Stomach (tissue), 9 donors: ENCODE measurements around the gene WNK2. TPM values are rescaled to one million over a fixed set of nuclear protein-coding genes. Genes with fewer than 3 reads are reported as not detected.

ENCODE experiments used
- DNase-seq, 2 donors: peaks; one replicate each; pipeline versions ENCODE4 v3.0.0 to v3.0.0-alpha.2; 2013 to 2019
- H3K27ac ChIP-seq, 5 donors: fragments of 200-600 bp in 4 of 5; sonication (generic) in 4 of 5; one replicate each; pipeline ENCODE4 v1.5.1; 2013 to 2019; ENCODE audit warnings: mild to moderate bottlenecking in 1 of 5, moderate library complexity in 1 of 5
- H3K27me3 ChIP-seq, 3 donors: fragments of 200-600 bp; sonication (generic); one replicate each; pipeline ENCODE4 v1.5.1; 2017 to 2019; ENCODE audit warnings: mixed run types in 1 of 3
- H3K36me3 ChIP-seq, 4 donors: fragments of 200-600 bp; sonication (generic); 1 replicate in 3 of 4; 2 replicates in 1 of 4; pipeline ENCODE4 v1.5.1; 2016 to 2019
- H3K4me1 ChIP-seq, 4 donors: fragments of 200-600 bp; sonication (generic); one replicate each; pipeline ENCODE4 v1.5.1; 2016 to 2019
- H3K4me3 ChIP-seq, 4 donors: fragments of 200-600 bp; sonication (generic) in 3 of 4; one replicate each; pipeline ENCODE4 v1.5.1; 2016 to 2019; ENCODE audit warnings: mild to moderate bottlenecking in 1 of 4
- H3K9me3 ChIP-seq, 4 donors: fragments of 200-600 bp; sonication (generic); one replicate each; pipeline ENCODE4 v1.5.1; 2016 to 2019
- EP300 ChIP-seq: sonication (generic); formaldehyde crosslinking; IDR thresholded peaks from one replicate; pipeline ENCODE4 v1.6.1; 2017; ENCODE audit warnings: antibody characterized with exemption
- POLR2A ChIP-seq, 4 donors: fragments of 450-650 bp; IDR thresholded peaks; one replicate each; pipeline ENCODE4 v1.6.1; 2016; ENCODE audit warnings: antibody characterized with exemption in 4 of 4, control low read depth in 2 of 4, mild to moderate bottlenecking in 1 of 4, moderate library complexity in 1 of 4
- POLR2AphosphoS5 ChIP-seq, 3 donors: sonication (generic); formaldehyde crosslinking; IDR thresholded peaks; one replicate each; pipeline ENCODE4 v1.6.1; 2016; ENCODE audit warnings: antibody characterized with exemption in 3 of 3
- whole genome bisulfite sequencing, 5 donors: extraction: QIAGEN DNeasy Blood & Tissue Kit in 3 of 5; methylation state at CpG; one replicate each; pipeline versions ENCODE4 v1.1.5 to v1.1.7; 2013 to 2018; 5-methylcytosine and 5-hydroxymethylcytosine counted together
- intact Hi-C: fragments of 100-400 bp; cut with DNase I; formaldehyde crosslinking; loops from one replicate; pipeline ENCODE4 v1.15.1; 2023; ENCODE audit warnings: low total_unique reads
- polyA plus RNA-seq, 3 donors: library from polyadenylated mRNA; stranded (reverse); fragments of 200-250 nt; gene quantifications; one replicate each; pipeline ENCODE4 v1.2.3, GENCODE V29; 2013
- total RNA-seq, 5 donors: library from RNA; depleted of rRNA; stranded (reverse); fragments of >200 nt; gene quantifications; one replicate each; pipeline versions ENCODE4 v1.1.0 to v1.2.3, GENCODE V29; 2014 to 2016
- TF ChIP-seq, protein P1 (sequence below), 7 experiments: fragments of 450-650 bp in 4 of 7; fragments of 200-600 bp in 3 of 7; sonication (generic) in 3 of 7; IDR thresholded peaks; one replicate each; pipeline ENCODE4 v1.5.1; 2016 to 2019; ENCODE audit warnings: antibody characterized with exemption in 7 of 7, control low read depth in 2 of 7, mild to moderate bottlenecking in 1 of 7
- donor health status: healthy with polysubstance abuse.
- donor health status: Bipolar disorder and iron deficiency.
- donor health status: healthy.

WNK2 gene
- total and polyA plus RNA-seq, 8 donors = 1.2 to 700 (median 15.9) TPM

DNA sequence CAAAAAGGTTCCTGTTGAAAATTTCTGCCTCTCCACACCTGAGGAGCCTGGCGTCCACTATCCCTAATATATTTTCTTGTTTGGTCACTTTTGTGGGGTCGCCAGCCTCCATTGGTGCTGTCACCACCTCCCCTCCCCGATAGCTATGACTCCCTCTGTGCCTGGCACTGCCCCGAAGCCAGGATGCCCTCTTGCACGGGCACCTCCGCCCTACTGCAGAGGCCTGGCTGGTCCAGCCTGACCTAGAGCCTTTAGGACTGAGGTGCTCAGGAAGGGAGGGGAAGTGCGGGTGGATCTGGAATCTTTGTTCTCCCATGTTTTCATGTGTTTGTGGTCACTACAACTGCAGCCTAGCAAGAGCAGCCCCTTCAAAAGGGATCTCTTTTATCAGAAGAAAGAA is 62.6 kb downstream of the WNK2 start:
- Histone ChIP-seq H3K36me3 (peaks cover 0 to 24% (median 0%) of the 10 kb centered on the region in 4 donors), H3K9me3 (no peaks in the 10 kb centered on the region), H3K4me3 (no peak overlapping the region), H3K4me1 (peaks cover 7 to 20% (median 12%) of the 10 kb centered on the region in 4 donors), H3K27ac (no peak overlapping the region), H3K27me3 (no peaks in the 10 kb centered on the region)
- DNase-seq = no peak
- 78 to 90% (median 87%) methylated on average over 7 of the region's 7 CpGs for WGBS, 5 donors
- no peak for TF ChIP-seq POLR2AphosphoS5 (IDR thresholded peaks at IDR 0.05)
- TF ChIP-seq POLR2A (IDR thresholded peaks at IDR 0.05) = no peak
- TF ChIP-seq, protein P1, sequence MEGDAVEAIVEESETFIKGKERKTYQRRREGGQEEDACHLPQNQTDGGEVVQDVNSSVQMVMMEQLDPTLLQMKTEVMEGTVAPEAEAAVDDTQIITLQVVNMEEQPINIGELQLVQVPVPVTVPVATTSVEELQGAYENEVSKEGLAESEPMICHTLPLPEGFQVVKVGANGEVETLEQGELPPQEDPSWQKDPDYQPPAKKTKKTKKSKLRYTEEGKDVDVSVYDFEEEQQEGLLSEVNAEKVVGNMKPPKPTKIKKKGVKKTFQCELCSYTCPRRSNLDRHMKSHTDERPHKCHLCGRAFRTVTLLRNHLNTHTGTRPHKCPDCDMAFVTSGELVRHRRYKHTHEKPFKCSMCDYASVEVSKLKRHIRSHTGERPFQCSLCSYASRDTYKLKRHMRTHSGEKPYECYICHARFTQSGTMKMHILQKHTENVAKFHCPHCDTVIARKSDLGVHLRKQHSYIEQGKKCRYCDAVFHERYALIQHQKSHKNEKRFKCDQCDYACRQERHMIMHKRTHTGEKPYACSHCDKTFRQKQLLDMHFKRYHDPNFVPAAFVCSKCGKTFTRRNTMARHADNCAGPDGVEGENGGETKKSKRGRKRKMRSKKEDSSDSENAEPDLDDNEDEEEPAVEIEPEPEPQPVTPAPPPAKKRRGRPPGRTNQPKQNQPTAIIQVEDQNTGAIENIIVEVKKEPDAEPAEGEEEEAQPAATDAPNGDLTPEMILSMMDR (IDR thresholded peaks at IDR 0.05) = no peak
- no peak for TF ChIP-seq EP300
- intact Hi-C loops = no loop called here

DNA sequence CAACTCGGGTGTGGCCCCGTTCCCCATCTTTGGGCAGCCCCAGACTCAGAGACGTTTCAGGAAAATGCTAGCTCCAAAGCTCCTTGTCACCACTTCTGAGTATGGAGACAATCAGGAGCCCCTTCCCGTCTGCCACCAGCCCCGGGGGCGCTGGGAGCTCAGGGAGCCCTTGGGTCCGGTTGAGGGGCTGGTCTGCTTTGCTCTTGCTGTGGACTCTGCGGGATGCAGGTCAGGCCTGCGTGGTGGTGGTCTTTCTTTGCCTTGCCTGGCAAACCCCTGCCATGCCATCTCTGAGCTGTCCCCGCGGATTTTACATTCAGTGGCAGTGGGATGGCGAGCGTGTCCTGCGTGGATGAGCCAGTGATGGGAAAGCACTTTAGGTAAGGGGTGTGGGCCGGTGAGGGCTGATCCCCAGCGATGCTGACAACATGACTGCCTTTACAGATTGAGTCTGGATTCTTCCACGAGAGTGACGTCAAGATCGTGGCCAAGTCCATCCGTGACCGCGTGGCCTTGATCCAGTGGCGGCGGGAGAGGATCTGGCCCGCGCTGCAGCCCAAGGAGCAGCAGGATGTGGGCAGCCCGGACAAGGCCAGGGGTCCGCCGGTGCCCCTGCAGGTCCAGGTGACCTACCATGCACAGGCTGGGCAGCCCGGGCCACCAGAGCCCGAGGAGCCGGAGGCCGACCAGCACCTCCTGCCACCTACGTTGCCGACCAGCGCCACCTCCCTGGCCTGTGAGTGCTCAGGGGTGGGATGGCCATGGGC is 63.3 kb downstream of the WNK2 start:
- TF ChIP-seq POLR2AphosphoS5 (IDR thresholded peaks at IDR 0.05) (no peak), EP300 (no peak)
- no peak for DNase-seq
- intact Hi-C loops = no loop called here
- peaks cover 7 to 20% (median 12%) of the 10 kb centered on the region in 4 donors for H3K4me1 ChIP-seq
- WGBS, 5 donors = 93 to 97% (median 97%) methylated on average over 31 to 36 of the region's 36 CpGs
- peaks cover 0 to 18% (median 0%) of the 10 kb centered on the region in 4 donors for H3K36me3 ChIP-seq
- H3K27me3 ChIP-seq = no peaks in the 10 kb centered on the region
- H3K9me3 ChIP-seq = no peaks in the 10 kb centered on the region
- H3K4me3 ChIP-seq = no peak overlapping the region
- no peak overlapping the region for H3K27ac ChIP-seq

DNA sequence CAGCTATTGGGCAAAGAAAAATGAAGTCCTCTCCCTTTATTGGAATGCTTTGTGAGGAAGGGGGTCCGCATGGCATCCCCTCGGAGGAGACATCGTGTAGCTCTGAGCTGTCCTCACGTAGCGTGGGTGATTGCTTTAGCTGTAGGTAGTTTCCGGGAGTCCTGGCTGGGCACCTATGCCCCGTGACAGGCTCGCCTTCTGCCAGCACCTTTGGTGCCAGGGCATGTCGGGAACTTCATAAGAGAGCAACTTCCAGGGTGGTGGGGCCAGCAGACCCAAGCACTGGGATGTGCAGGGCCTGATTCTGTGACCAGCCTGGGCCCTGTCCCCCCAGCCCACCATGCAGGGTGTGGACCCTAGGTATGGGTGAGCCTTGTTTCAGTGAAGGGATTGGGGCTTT is 64.0 kb downstream of the WNK2 start:
- intact Hi-C loops = no loop called here
- TF ChIP-seq EP300 (no peak), POLR2AphosphoS5 (IDR thresholded peaks at IDR 0.05) (no peak), POLR2A (IDR thresholded peaks at IDR 0.05) (no peak)
- TF ChIP-seq, protein P1 (IDR thresholded peaks at IDR 0.05) = no peak
- Histone ChIP-seq H3K36me3 (peaks cover 0 to 20% (median 1%) of the 10 kb centered on the region in 4 donors), H3K9me3 (no peaks in the 10 kb centered on the region), H3K27ac (no peak overlapping the region), H3K4me3 (no peak overlapping the region), H3K4me1 (peaks cover 7 to 20% (median 12%) of the 10 kb centered on the region in 4 donors), H3K27me3 (no peaks in the 10 kb centered on the region)
- no peak for DNase-seq
- WGBS, 5 donors = 82 to 97% (median 85%) methylated on average over 8 to 9 of the region's 9 CpGs

GRCh38 chr9:93248386-93249040 is 64.6 kb downstream of the WNK2 start:
- Histone ChIP-seq H3K27me3 (no peaks in the 10 kb centered on the region), H3K36me3 (peaks cover 0 to 20% (median 3%) of the 10 kb centered on the region in 4 donors), H3K9me3 (no peaks in the 10 kb centered on the region), H3K4me3 (no peak overlapping the region), H3K27ac (no peak overlapping the region), H3K4me1 (peaks cover 7 to 20% (median 12%) of the 10 kb centered on the region in 4 donors)
- intact Hi-C loops = no loop called here
- 81 to 87% (median 83%) methylated on average over 3 of the region's 3 CpGs for WGBS, 5 donors
- no peak for DNase-seq
- TF ChIP-seq, protein P1 (IDR thresholded peaks at IDR 0.05) = no peak
- TF ChIP-seq POLR2A (IDR thresholded peaks at IDR 0.05) = no peak
- no peak for TF ChIP-seq POLR2AphosphoS5 (IDR thresholded peaks at IDR 0.05)
- no peak for TF ChIP-seq EP300
